Measurements from ENCODE around the gene LCT. TPM values are rescaled to one million over a fixed set of nuclear protein-coding genes. Genes with fewer than 3 reads are reported as not detected.

Gene LCT
- total and polyA plus RNA-seq, 8 donors: 0.58 to 12.3 TPM; not detected in 6

DNA sequence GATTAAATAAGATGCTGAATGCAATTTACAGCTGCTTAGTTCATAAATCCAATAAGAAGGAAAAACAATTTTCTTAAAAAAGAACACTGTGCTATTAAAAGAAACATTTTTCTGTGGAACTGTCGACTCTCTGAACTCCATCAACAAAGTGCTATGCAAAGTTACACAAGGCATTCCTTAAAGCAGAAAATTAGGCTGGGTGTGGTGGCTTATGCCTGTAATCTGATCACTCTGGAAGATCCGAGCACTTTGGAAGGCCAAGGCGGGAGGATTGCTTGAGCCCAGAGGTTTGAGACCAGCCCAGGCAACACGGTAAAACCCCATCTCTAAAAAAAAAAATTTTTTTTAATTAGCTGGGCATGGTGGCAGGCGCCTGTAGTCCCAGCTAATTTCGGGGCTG lies 26.2 kb upstream of the LCT start:
- no peak for DNase-seq
- WGBS, 5 donors: 81 to 88% (median 82%) methylated on average over 6 of the region's 6 CpGs
- TF ChIP-seq CTCF (IDR thresholded peaks at IDR 0.05): no peak
- no peak for TF ChIP-seq POLR2AphosphoS5 (IDR thresholded peaks at IDR 0.05)
- TF ChIP-seq EP300 (IDR thresholded peaks at IDR 0.05): no peak
- no peak for TF ChIP-seq POLR2A (IDR thresholded peaks at IDR 0.05)
- no peaks in the 10 kb centered on the region for H3K27me3 ChIP-seq
- no peaks in the 10 kb centered on the region for H3K9me3 ChIP-seq
- H3K36me3 ChIP-seq: peaks cover 21 to 97% (median 93%) of the 10 kb centered on the region in 4 donors
- H3K27ac ChIP-seq: no peak overlapping the region
- no peaks in the 10 kb centered on the region for H3K4me1 ChIP-seq
- no peak overlapping the region for H3K4me3 ChIP-seq
- intact Hi-C loops (cut with DNase I; ENCODE audit: low total_unique reads): no loop called here

- Histone ChIP-seq H3K27me3 (no peaks in the 10 kb centered on the region), H3K27ac (no peak overlapping the region), H3K4me1 (no peaks in the 10 kb centered on the region), H3K36me3 (peaks cover 17 to 97% (median 93%) of the 10 kb centered on the region in 4 donors), H3K9me3 (no peaks in the 10 kb centered on the region), H3K4me3 (no peak overlapping the region)
- intact Hi-C loops (cut with DNase I; ENCODE audit: low total_unique reads): no loop called here
- DNase-seq: no peak
- no peak for TF ChIP-seq EP300 (IDR thresholded peaks at IDR 0.05)
- TF ChIP-seq POLR2A (IDR thresholded peaks at IDR 0.05): no peak
- TF ChIP-seq CTCF (IDR thresholded peaks at IDR 0.05): no peak
- TF ChIP-seq POLR2AphosphoS5 (IDR thresholded peaks at IDR 0.05): no peak
- 80 to 88% (median 82%) methylated on average over 4 of the region's 4 CpGs for WGBS, 5 donors
These were observed 25.7 kb upstream of the LCT start for GRCh38 chr2:135862718-135863117.

DNA sequence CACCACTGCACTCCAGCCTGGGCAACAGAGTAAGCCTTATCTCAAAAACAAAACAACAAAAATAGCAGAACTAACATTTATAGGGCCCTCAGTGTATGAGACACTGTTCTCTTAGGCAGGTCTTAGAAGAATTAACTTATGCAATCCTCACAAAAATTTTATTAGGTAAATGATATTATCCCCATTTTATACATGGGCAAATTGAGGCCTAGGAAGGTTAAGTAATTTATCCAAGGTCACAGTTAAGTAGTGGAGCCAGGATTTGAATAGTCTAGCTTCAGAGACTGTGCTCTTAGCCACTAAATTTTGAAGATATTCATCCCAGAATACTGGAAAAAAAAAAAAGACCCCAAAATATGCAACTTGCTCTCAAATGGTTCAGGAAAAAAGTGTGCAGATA lies 16.4 kb upstream of the LCT start:
- no peak overlapping the region for H3K4me3 ChIP-seq
- no peak overlapping the region for H3K27ac ChIP-seq
- H3K4me1 ChIP-seq: no peaks in the 10 kb centered on the region
- no peaks in the 10 kb centered on the region for H3K27me3 ChIP-seq
- H3K36me3 ChIP-seq: peaks cover 6 to 91% (median 85%) of the 10 kb centered on the region in 4 donors
- H3K9me3 ChIP-seq: no peaks in the 10 kb centered on the region
- TF ChIP-seq POLR2AphosphoS5 (IDR thresholded peaks at IDR 0.05) (no peak), CTCF (IDR thresholded peaks at IDR 0.05) (no peak), POLR2A (IDR thresholded peaks at IDR 0.05) (no peak), EP300 (IDR thresholded peaks at IDR 0.05) (no peak)
- intact Hi-C loops (cut with DNase I; ENCODE audit: low total_unique reads): no loop called here
- DNase-seq: no peak

DNA sequence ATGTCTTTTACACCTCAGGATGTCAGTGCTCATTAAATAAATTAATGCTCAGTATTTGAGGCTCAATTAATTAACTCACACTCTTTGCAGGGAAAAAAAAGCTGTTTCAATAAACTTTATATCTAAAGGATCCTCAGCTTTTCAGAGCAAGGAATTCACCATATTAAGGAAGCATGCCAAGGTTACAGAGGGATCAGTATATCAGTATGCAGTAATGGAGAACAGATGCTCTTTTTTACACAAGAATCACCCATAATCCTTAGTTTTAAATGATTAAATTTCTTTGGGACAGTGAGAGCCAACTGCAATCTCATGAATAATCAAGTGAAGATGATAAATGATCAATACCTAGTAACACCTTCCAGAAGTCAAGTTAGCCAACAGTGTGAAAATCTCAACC lies 14.9 kb upstream of the LCT start:
- intact Hi-C loops (cut with DNase I; ENCODE audit: low total_unique reads): no loop called here

More for the DNA sequence above, 14.9 kb upstream of the LCT start:
- H3K9me3 ChIP-seq: no peaks in the 10 kb centered on the region
- H3K27me3 ChIP-seq: no peaks in the 10 kb centered on the region
- no peak for TF ChIP-seq CTCF (IDR thresholded peaks at IDR 0.05)
- no peak overlapping the region for H3K4me3 ChIP-seq
- no peaks in the 10 kb centered on the region for H3K4me1 ChIP-seq
- H3K27ac ChIP-seq: no peak overlapping the region
- DNase-seq: no peak
- peaks cover 6 to 91% (median 85%) of the 10 kb centered on the region in 4 donors for H3K36me3 ChIP-seq

All from stomach (tissue), 9 donors.